A204.1 (cell line): ENCODE data around the gene RNF5.
"Not testable (repeated sequence)": the region's sequence is repeated elsewhere in the genome, so short reads cannot be mapped to it uniquely, and the experiment has no call there.

Experiments
- FAIRE-seq: peaks from 2 replicates; lab custom pipeline; 2012; peaks lifted over from hg19 to GRCh38; lab: Jason Lieb, UNC

The RNF5 gene

GRCh38 chr6:32176476-32177182 lies 1.6 kb upstream of the RNF5 start:
- no peak for FAIRE-seq

DNA sequence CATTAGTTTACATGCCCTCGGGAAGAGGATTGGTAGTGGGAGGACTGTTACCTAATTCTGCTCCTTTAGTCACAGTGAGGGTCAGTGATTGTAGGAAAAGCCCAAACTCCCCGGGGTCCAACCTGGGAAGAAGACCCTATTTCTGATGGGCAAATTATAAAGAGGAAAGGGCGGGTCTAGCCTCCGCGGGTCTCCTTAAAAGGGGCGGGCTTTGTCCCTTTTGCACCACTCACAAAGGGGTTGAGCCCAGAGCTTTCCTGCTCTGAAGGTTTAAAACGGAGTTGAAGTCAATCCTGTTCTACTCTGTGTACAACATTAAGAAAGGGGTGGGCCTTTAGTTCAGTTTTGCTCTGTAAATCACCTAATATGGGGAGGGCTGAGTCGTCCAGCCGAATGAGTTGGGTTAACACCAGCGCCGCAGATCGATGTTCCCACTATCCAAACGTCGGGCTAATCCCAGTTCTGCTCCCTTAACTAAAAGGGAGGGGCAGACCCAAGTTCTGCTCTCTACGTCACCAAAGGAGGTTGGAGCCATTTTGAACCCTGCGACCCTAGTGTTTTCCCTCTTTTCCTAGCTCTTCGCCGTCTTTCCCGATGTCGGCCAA lies 920 bp upstream of the RNF5 start:
- no peak for FAIRE-seq

- no peak for FAIRE-seq
Measured at GRCh38 chr6:32178547-32179440, 589 bp downstream of the RNF5 start.

DNA sequence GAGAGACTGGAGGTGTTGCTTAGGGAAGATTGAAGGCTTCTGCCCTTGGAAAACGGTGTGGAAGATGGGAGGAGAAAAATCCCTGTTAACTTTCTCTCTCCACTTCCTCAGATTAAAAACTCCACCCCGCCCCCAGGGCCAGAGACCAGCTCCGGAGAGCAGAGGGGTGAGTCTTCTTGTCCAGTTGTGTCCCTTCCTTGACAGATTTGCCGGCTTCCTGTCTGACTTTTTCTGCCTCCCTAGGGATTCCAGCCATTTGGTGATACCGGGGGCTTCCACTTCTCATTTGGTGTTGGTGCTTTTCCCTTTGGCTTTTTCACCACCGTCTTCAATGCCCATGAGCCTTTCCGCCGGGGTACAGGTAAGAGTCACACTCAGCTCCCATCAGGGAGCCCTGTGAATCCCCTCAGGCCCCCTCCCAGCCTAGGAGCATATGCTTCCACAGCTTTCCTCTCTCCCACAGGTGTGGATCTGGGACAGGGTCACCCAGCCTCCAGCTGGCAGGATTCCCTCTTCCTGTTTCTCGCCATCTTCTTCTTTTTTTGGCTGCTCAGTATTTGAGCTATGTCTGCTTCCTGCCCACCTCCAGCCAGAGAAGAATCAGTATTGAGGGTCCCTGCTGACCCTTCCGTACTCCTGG lies 1.7 kb downstream of the RNF5 start:
- FAIRE-seq: no peak

- FAIRE-seq: no peak
Measured at GRCh38 chr6:32181148-32181702, 3.0 kb downstream of the RNF5 start.

- no peak for FAIRE-seq
Measured at GRCh38 chr6:32181915-32182529, 3.8 kb downstream of the RNF5 start.

- FAIRE-seq: no peak
Measured at GRCh38 chr6:32182555-32182981, 4.4 kb downstream of the RNF5 start.

- no peak for FAIRE-seq
Measured at GRCh38 chr6:32183030-32183429, 4.8 kb downstream of the RNF5 start.

- FAIRE-seq: no peak
Measured at GRCh38 chr6:32183483-32184083, 5.4 kb downstream of the RNF5 start.

GRCh38 chr6:32184084-32184640 lies 6.0 kb downstream of the RNF5 start, which contains the start of gene AGER:
Gene AGER, minus strand, starts transcription at chr6:32184253. Its CDS starts 31 bp downstream, at chr6:32184222.
- FAIRE-seq: no peak

DNA sequence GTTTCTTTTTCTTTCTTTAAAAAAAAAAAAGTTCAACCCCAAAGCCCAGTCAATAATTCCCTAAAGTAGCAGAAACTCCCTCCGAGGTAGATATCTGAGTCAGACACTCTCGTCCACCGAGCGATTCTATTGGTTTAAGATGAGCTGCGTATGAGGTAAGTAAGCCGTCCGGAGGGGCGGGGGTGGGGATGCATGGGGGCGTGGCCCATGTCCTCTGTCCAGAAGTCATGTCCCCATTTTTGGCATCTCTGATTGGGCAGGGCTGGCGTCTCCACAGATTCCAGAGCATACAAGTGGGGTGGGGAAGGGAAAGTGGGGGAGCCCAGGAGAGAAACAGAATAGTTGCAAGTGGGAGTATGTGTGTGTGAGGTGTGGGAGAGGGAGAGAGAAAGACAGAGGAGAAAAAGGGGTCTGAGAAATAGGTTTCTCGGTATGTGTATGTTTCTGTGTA lies 7.5 kb downstream of the RNF5 start:
- peak; percentile 91 for FAIRE-seq

DNA sequence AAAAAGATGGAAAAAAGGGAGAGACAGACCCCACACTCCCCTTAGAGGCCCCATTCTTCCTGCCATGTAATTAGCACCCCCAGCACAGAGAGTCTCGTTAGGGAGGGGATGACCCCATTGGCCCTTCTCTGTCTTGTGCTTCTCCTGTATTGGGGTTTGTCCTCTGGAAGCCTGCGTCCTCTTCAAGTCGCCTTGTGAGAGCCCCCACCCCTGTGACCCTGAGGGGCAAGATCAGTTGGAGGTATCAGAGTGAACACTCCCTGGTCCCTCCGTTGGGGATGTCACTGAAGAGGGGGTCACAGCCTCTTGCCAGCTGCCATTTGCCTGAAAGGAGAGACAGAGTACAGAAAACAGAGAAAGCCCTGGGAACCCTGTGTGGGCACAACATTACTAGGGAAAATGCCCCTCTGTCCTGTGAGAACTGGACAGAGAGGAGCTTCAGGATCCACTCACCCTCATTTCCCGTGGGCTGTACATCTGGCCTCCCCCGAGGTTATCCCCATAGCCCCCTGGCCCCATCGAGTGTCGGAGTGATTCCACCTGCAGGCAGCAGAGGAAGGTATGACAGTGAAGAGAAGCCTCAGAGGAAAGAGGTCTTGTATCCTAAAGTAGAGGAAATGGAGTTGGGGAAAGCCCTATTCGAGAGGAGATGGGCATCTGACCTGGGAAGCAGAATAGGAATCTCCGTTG lies 8.1 kb downstream of the RNF5 start:
- not testable (repeated sequence) for FAIRE-seq

GRCh38 chr6:32187009-32187709 lies 9.0 kb downstream of the RNF5 start:
- FAIRE-seq: no peak

DNA sequence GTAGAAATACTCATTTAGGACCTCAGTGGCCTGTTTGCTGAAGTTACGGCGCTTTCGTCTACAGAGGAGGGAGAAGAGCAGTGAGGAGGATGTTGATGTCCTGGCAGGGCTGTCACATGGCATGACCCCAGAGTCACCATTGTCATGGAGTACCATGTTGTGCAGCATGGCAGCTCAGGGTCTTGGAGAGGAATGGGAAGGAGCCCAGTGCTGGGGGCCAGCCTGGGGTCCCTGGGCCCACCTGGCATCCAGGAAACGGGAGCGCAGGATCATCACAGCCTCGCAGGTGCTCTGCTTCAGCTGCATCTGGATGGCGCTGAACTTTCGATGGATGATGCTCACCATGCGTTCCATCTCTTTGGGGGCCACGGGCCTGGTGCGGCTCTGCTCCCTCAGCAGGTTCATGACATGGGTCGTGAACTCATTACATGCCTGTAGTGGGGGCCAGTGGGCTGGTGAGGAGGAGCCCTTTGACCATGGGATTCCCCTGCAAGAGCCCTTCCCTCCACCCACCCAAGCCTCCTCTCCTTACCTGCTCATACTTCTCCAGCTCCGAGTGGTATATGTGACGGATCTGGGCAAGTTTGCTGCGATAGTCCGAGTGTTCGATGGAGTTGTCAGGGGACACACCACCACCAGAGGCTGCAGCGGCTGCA lies 9.6 kb downstream of the RNF5 start:
- not testable (repeated sequence) for FAIRE-seq

GRCh38 chr6:32188381-32189068 lies 10.3 kb downstream of the RNF5 start:
- no peak for FAIRE-seq

DNA sequence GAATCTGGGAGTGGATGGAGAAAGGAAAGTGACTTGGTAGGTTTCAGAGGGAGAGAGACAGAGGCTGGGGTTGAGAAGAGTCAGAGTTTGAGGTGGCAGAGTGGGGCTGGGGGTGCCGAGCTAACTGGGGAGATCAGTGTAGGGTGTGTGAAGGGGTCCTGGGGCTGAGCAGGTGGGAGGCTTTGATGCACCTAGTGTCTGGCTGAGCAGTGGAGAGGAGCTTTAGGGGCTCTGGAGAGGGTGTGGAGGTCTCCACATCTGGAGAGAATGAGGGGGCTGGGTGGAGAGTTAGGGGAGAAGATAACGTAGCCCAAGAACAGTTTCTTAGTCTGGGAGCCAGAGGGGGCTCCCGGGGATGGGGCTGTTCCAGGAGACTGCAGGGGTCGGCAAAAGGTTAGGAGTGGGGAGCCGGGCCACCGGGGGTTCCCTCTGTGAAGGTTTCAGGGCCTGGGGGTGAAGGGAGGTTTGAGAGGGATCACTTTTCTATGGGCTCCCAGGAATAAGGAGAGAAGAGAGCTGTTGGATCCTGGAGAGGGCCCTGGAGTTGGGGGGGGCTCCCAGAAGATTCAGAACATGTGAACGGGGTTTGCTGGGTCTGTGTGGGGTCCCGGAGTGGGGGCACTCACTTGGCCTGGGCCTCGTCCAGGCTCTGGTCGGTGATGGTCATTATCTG lies 11.0 kb downstream of the RNF5 start:
- FAIRE-seq: no peak

DNA sequence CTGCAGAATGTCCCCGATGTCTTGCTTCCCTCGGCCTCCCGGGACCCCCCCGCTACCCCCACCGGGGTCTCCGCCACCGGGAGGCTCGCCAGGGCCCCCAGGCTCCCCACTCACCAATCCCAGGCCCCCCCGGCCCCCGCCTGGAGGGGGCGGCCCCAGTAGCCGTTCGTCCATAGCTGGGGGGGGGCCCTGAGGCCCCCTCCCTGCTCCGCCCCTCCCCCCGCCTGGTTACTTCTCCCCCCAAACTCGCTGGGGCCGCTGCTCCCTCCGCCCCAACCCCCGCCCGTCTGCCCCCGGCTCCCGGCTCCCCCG lies 11.5 kb downstream of the RNF5 start:
- no peak for FAIRE-seq
